Endothelial cell (in vitro differentiated cells): ENCODE measurements around the gene KLHL22. TPM values are rescaled to one million over a fixed set of nuclear protein-coding genes. Genes with fewer than 3 reads are reported as not detected.

Experiments
- DNase-seq: peaks from one replicate; pipeline ENCODE4 v3.0.0; 2021; ENCODE audit warnings: low spot score
- H3K27ac Mint-ChIP-seq: one replicate; pipeline ENCODE4 v1.8.0; 2021; ENCODE audit warnings: mixed read lengths, inconsistent platforms; ENCODE audit not compliant: unreplicated experiment
- H3K27me3 Mint-ChIP-seq: one replicate; pipeline ENCODE4 v1.8.0; 2021; ENCODE audit warnings: mild to moderate bottlenecking, moderate library complexity, mixed read lengths, inconsistent platforms; ENCODE audit not compliant: unreplicated experiment
- H3K36me3 Mint-ChIP-seq: one replicate; pipeline ENCODE4 v1.8.0; 2021; ENCODE audit warnings: mild to moderate bottlenecking, low read depth, mixed read lengths, inconsistent platforms; ENCODE audit not compliant: unreplicated experiment
- H3K4me1 Mint-ChIP-seq: one replicate; pipeline ENCODE4 v1.8.0; 2021; ENCODE audit warnings: mild to moderate bottlenecking, mixed read lengths, inconsistent platforms; ENCODE audit not compliant: unreplicated experiment
- H3K4me3 Mint-ChIP-seq: one replicate; pipeline ENCODE4 v1.8.0; 2021; ENCODE audit warnings: mild to moderate bottlenecking, mixed read lengths, inconsistent platforms; ENCODE audit not compliant: unreplicated experiment
- H3K9me3 Mint-ChIP-seq: one replicate; pipeline ENCODE4 v1.8.0; 2021; ENCODE audit warnings: mixed read lengths, inconsistent platforms; ENCODE audit not compliant: unreplicated experiment
- CTCF ChIP-seq: fragments of 200-600 bp; sonication (generic); IDR thresholded peaks from one replicate; pipeline ENCODE4 v1.5.0; 2021; ENCODE audit warnings: antibody characterized with exemption; ENCODE audit not compliant: unreplicated experiment
- total RNA-seq: library from RNA; stranded (reverse); fragmentation: NEBNext Ultra II Directional; extraction: Animal tissue kit (Norgen Biotek cat#: 25700); gene quantifications from one replicate; pipeline ENCODE4 v1.2.1, GENCODE V29; 2021; ENCODE audit not compliant: unreplicated experiment

KLHL22 gene
- total RNA-seq, 1 donor from 2014 or later: 19.4 TPM

DNA sequence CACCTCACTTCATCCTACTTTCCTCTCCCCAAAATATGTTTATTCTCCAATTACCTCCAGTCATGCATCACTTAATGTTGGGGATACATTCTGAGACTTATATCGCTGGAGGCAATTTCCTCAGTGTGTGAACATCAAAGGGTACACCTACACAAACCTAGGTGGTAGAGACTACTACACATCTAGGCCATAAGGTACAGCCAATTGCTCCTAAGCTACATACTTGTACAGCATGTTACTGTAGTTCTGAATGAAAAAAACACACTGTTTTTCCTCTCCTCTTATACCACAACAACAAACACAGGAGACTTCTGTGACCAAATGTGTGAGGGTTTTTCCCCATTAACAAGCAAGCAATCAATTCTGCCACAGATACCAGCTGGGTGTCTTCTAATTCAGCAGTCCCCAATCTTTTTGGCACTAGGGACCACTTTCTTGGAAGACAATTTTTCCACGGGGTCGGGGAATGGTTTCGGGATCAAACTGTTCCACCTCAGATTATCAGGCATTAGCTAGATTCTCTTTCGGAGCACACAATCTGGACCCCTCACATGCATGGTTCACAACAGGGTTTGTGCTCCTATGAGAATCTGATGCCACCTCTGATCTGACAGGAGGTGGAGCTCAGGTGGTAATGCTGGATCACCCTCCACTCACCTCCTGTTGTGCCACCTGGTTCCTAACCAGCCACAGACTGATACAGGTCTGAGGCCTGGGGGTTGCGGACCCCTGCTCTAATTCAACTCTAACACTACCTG is 5.2 kb downstream of the KLHL22 start:
- Mint-ChIP-seq H3K36me3 (peaks cover 25% of the 10 kb centered on the region), H3K27me3 (peaks cover 5% of the 10 kb centered on the region), H3K4me1 (peaks cover 11% of the 10 kb centered on the region), H3K27ac (no peak overlapping the region), H3K4me3 (no peak overlapping the region), H3K9me3 (no peaks in the 10 kb centered on the region)
- TF ChIP-seq CTCF: no peak
- no peak for DNase-seq

GRCh38 chr22:20488946-20489345 is 6.6 kb downstream of the KLHL22 start:
- TF ChIP-seq CTCF: no peak
- no peaks in the 10 kb centered on the region for H3K9me3 Mint-ChIP-seq
- no peak for DNase-seq
- peaks cover 21% of the 10 kb centered on the region for H3K36me3 Mint-ChIP-seq
- peaks cover 5% of the 10 kb centered on the region for H3K27me3 Mint-ChIP-seq
- no peak overlapping the region for H3K4me3 Mint-ChIP-seq
- H3K4me1 Mint-ChIP-seq: peaks cover 6% of the 10 kb centered on the region
- H3K27ac Mint-ChIP-seq: no peak overlapping the region

DNA sequence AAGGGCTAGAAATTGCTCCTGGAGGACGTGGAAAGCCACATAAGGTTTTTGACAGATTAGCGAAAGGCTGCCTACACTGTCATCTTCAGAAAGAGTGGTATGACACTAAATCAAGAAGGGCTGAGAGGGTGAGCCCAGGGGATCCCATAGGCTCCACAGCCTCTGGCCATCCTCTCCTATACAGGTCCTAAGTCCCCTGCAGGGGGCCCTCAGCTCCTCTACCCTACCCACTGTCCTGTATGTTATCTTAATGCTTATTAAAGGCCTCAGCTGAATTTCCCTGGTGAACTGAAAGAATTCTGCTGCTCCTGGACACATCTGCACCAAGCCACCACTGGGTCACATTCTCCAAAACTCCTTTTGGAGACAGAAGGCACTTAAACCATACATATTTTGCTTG is 7.9 kb downstream of the KLHL22 start:
- Mint-ChIP-seq H3K4me1 (peaks cover 6% of the 10 kb centered on the region), H3K27ac (no peak overlapping the region)

DNA sequence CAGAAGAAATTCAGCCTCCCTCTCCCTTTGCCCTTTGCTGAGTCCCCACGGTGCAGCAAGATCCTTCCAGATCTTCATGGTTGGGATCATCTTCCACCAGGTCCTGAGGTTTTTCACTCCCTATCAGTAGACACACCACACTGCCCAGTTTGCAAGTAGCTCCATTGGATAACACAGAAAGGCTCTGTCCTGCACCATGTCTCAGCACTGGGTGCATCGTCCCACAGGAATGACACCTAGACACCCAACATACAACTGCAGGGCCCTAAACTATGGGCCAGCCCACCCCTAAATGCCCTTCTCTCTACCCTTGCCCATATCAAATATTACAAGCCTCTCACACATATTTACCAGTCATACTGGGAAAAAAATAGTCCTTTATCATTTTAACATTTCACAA is 9.4 kb downstream of the KLHL22 start:
- Mint-ChIP-seq H3K9me3 (no peaks in the 10 kb centered on the region), H3K27ac (no peak overlapping the region), H3K4me1 (peaks cover 6% of the 10 kb centered on the region), H3K36me3 (peaks cover 25% of the 10 kb centered on the region), H3K4me3 (peak overlapping the region; percentile 7), H3K27me3 (peaks cover 2% of the 10 kb centered on the region)
- DNase-seq: no peak
- no peak for TF ChIP-seq CTCF

More for the DNA sequence above, 7.9 kb downstream of the KLHL22 start:
- TF ChIP-seq CTCF: no peak
- Mint-ChIP-seq H3K36me3 (peaks cover 25% of the 10 kb centered on the region), H3K9me3 (no peaks in the 10 kb centered on the region), H3K4me3 (no peak overlapping the region), H3K27me3 (peaks cover 2% of the 10 kb centered on the region)
- DNase-seq: no peak

DNA sequence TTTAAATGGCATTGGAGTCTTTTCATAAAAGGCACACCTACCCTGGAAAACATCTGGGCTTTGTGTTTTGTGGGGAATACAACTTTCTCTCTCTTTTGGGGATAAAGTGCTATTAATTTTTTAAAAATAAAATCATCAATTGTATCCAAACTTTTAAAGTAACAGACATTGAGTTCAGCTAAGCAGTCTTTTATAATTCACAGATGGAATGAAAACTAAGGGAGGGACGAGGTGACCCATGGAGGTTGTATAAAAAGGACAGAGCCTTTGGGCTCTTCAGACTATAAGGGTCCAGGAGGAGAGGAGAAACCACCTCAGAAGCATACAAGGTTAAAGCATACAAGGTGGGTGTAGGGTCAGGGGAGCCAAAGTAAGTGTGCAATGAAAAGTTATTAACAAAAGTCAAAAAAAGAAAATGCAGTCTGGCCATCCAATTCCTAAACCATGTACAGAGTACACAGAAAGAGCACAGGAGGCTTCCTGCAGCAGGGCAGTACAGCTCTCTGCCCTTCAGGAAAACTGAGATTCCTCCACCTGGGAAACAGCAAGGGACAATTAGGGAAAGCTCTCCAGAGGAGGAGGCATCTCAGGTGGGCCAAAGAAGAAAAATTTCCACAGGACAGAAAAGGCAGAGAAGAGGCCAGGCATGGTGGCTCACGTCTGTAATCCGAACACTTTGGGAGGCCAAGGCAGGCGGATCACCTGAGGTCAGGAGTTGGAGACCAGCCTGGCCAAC is 10.5 kb downstream of the KLHL22 start:
- DNase-seq: no peak
- Mint-ChIP-seq H3K9me3 (no peaks in the 10 kb centered on the region), H3K36me3 (peaks cover 25% of the 10 kb centered on the region), H3K27ac (no peak overlapping the region), H3K4me1 (peaks cover 6% of the 10 kb centered on the region), H3K4me3 (peak overlapping the region; percentile 9), H3K27me3 (peaks cover 2% of the 10 kb centered on the region)
- no peak for TF ChIP-seq CTCF
